Ishikawa (cell line): ENCODE data around the gene SRRT.

Source experiments
- CEBPB ChIP-seq: IDR thresholded peaks from 2 replicates; pipeline ENCODE4 v1.6.1; 2012
- CREB1 ChIP-seq: IDR thresholded peaks from 2 replicates; pipeline ENCODE4 v1.6.1; 2012; ENCODE audit warnings: low read depth
- EGR1 ChIP-seq: IDR thresholded peaks from 2 replicates; pipeline ENCODE4 v1.6.1; 2012
- EP300 ChIP-seq: IDR thresholded peaks from 2 replicates; pipeline ENCODE4 v1.6.1; 2012; ENCODE audit warnings: borderline replicate concordance
- FOXM1 ChIP-seq: IDR thresholded peaks from 2 replicates; pipeline ENCODE4 v1.6.1; 2012; ENCODE audit warnings: low read depth, borderline replicate concordance
- MAX ChIP-seq: IDR thresholded peaks from 2 replicates; pipeline ENCODE4 v1.6.1; 2012
- NFIC ChIP-seq: IDR thresholded peaks from 2 replicates; pipeline ENCODE4 v1.6.1; 2012
- RAD21 ChIP-seq: IDR thresholded peaks from 2 replicates; pipeline ENCODE4 v1.6.1; 2012; ENCODE audit warnings: low read depth
- REST ChIP-seq: IDR thresholded peaks from 2 replicates; pipeline ENCODE4 v1.6.1; 2012; ENCODE audit warnings: low read depth, mild to moderate bottlenecking
- TAF1 ChIP-seq: IDR thresholded peaks from 2 replicates; pipeline ENCODE4 v1.6.1; 2012; ENCODE audit warnings: low read depth, mild to moderate bottlenecking
- TCF12 ChIP-seq: IDR thresholded peaks from 2 replicates; pipeline ENCODE4 v1.6.1; 2012; ENCODE audit warnings: low read depth
- TEAD4 ChIP-seq: IDR thresholded peaks from 2 replicates; pipeline ENCODE4 v1.6.1; 2012
- USF1 ChIP-seq: IDR thresholded peaks from 2 replicates; pipeline ENCODE4 v1.6.1; 2012
- YY1 ChIP-seq: IDR thresholded peaks from 2 replicates; pipeline ENCODE4 v1.6.1; 2012; ENCODE audit warnings: low read depth
- ZBTB7A ChIP-seq: IDR thresholded peaks from 2 replicates; pipeline ENCODE4 v1.6.1; 2012; ENCODE audit warnings: low read depth

Gene SRRT

GRCh38 chr7:100914879-100915447 lies 40.1 kb downstream of the SRRT start:
- TF ChIP-seq REST (no peak), TAF1 (no peak), CEBPB (no peak), RAD21 (no peak), ZBTB7A (no peak), TEAD4 (no peak), EP300 (no peak), EGR1 (no peak), FOXM1 (no peak), YY1 (no peak), CREB1 (no peak), NFIC (no peak), MAX (no peak), TCF12 (no peak)

GRCh38 chr7:100921039-100921438 lies 46.1 kb downstream of the SRRT start:
- no peak for TF ChIP-seq YY1
- TF ChIP-seq EGR1, result no peak
- TF ChIP-seq TEAD4, result no peak
- no peak for TF ChIP-seq NFIC
- TF ChIP-seq ZBTB7A, result no peak

GRCh38 chr7:100929808-100930174 lies 54.9 kb downstream of the SRRT start:
- TF ChIP-seq REST (no peak), TEAD4 (no peak), EP300 (no peak), TAF1 (no peak), ZBTB7A (no peak), USF1 (no peak), RAD21 (no peak), FOXM1 (no peak), MAX (no peak), EGR1 (no peak)

GRCh38 chr7:100933734-100934133 lies 58.8 kb downstream of the SRRT start:
- TF ChIP-seq EGR1, result no peak
- TF ChIP-seq NFIC, result no peak
- TF ChIP-seq YY1, result no peak
- no peak for TF ChIP-seq USF1
- TF ChIP-seq TEAD4, result no peak
- TF ChIP-seq CREB1, result no peak
- TF ChIP-seq FOXM1, result no peak
- no peak for TF ChIP-seq ZBTB7A
- TF ChIP-seq TCF12, result no peak
- no peak for TF ChIP-seq EP300
- no peak for TF ChIP-seq CEBPB
- no peak for TF ChIP-seq REST
